Muscle layer of duodenum (tissue), 2 donors: ENCODE results near the gene ADGRA1.

ENCODE experiments used
- H3K27ac ChIP-seq: one replicate; pipeline ENCODE4 v1.7.0; 2013; ENCODE audit warnings: mild to moderate bottlenecking, low read length
- H3K27me3 ChIP-seq: one replicate; pipeline ENCODE4 v1.7.0; 2013; ENCODE audit warnings: low read depth, mild to moderate bottlenecking, control low read depth, low read length
- H3K36me3 ChIP-seq, 2 donors: one replicate each; pipeline ENCODE4 v1.7.0; 2013; ENCODE audit warnings: low read length in 2 of 2, control low read depth in 1 of 2, mild to moderate bottlenecking in 1 of 2; ENCODE audit not compliant: insufficient read depth in 2 of 2, control insufficient read depth in 1 of 2
- H3K4me1 ChIP-seq, 2 donors: one replicate each; pipeline ENCODE4 v1.7.0; 2013; ENCODE audit warnings: low read length in 2 of 2, mild to moderate bottlenecking in 2 of 2, control low read depth in 1 of 2, moderate library complexity in 1 of 2; ENCODE audit not compliant: insufficient read depth in 2 of 2, control insufficient read depth in 1 of 2
- H3K4me3 ChIP-seq, 2 donors: one replicate each; pipeline ENCODE4 v1.7.0; 2013; ENCODE audit warnings: low read length in 2 of 2, low read depth in 1 of 2, mild to moderate bottlenecking in 1 of 2
- H3K9me3 ChIP-seq, 2 donors: one replicate each; pipeline ENCODE4 v1.7.0; 2013; ENCODE audit warnings: low read length in 2 of 2, control low read depth in 1 of 2, mild to moderate bottlenecking in 1 of 2; ENCODE audit not compliant: control insufficient read depth in 1 of 2
- donor health status: healthy.

The ADGRA1 gene

GRCh38 chr10:133080683-133081040 is 7.1 kb upstream of the ADGRA1 start:
- no peaks in the 10 kb centered on the region for H3K27me3 ChIP-seq

GRCh38 chr10:133081636-133082035 is 6.1 kb upstream of the ADGRA1 start:
- H3K36me3 ChIP-seq: no peaks in the 10 kb centered on the region
- no peak overlapping the region for H3K27ac ChIP-seq
- peaks cover under 1% of the 10 kb centered on the region for H3K27me3 ChIP-seq

More at GRCh38 chr10:133080683-133081040, 7.1 kb upstream of the ADGRA1 start:
- H3K4me1 ChIP-seq: no peaks in the 10 kb centered on the region
- no peak overlapping the region for H3K4me3 ChIP-seq
- no peaks in the 10 kb centered on the region for H3K36me3 ChIP-seq
- H3K27ac ChIP-seq: no peak overlapping the region
- H3K9me3 ChIP-seq: no peaks in the 10 kb centered on the region

GRCh38 chr10:133082685-133083421 is 4.9 kb upstream of the ADGRA1 start:
- Histone ChIP-seq H3K36me3 (no peaks in the 10 kb centered on the region), H3K4me1 (peaks cover 0 to 6% of the 10 kb centered on the region in 2 donors), H3K9me3 (no peaks in the 10 kb centered on the region), H3K27me3 (peaks cover 8% of the 10 kb centered on the region), H3K27ac (no peak overlapping the region), H3K4me3 (no peak overlapping the region)

More at GRCh38 chr10:133081636-133082035, 6.1 kb upstream of the ADGRA1 start:
- Histone ChIP-seq H3K4me1 (no peaks in the 10 kb centered on the region), H3K9me3 (no peaks in the 10 kb centered on the region), H3K4me3 (no peak overlapping the region)

GRCh38 chr10:133083422-133084100 is 4.2 kb upstream of the ADGRA1 start:
- no peak overlapping the region for H3K27ac ChIP-seq
- peaks cover 8% of the 10 kb centered on the region for H3K27me3 ChIP-seq
- no peaks in the 10 kb centered on the region for H3K9me3 ChIP-seq
- no peaks in the 10 kb centered on the region for H3K36me3 ChIP-seq
- H3K4me1 ChIP-seq: peaks cover 0 to 14% of the 10 kb centered on the region in 2 donors
- H3K4me3 ChIP-seq: no peak overlapping the region

- peaks cover 8% of the 10 kb centered on the region for H3K27me3 ChIP-seq
- H3K4me1 ChIP-seq: peaks cover 0 to 15% of the 10 kb centered on the region in 2 donors
- no peak overlapping the region for H3K4me3 ChIP-seq
- H3K36me3 ChIP-seq: no peaks in the 10 kb centered on the region
- H3K27ac ChIP-seq: no peak overlapping the region
- H3K9me3 ChIP-seq: no peaks in the 10 kb centered on the region
Measured at GRCh38 chr10:133084491-133084890, 3.2 kb upstream of the ADGRA1 start.

- H3K4me1 ChIP-seq: peaks cover 0 to 15% of the 10 kb centered on the region in 2 donors
- H3K27ac ChIP-seq: no peak overlapping the region
Measured at GRCh38 chr10:133085251-133086125, 2.2 kb upstream of the ADGRA1 start.

GRCh38 chr10:133086247-133086646 is 1.5 kb upstream of the ADGRA1 start:
- peaks cover 0 to 15% of the 10 kb centered on the region in 2 donors for H3K4me1 ChIP-seq
- H3K27ac ChIP-seq: no peak overlapping the region
- H3K9me3 ChIP-seq: no peaks in the 10 kb centered on the region
- H3K4me3 ChIP-seq: no peak overlapping the region
- H3K36me3 ChIP-seq: no peaks in the 10 kb centered on the region
- peaks cover 8% of the 10 kb centered on the region for H3K27me3 ChIP-seq

More at GRCh38 chr10:133085251-133086125, 2.2 kb upstream of the ADGRA1 start:
- Histone ChIP-seq H3K27me3 (peaks cover 8% of the 10 kb centered on the region), H3K4me3 (no peak overlapping the region), H3K9me3 (no peaks in the 10 kb centered on the region), H3K36me3 (no peaks in the 10 kb centered on the region)

GRCh38 chr10:133087045-133087678 is 562 bp upstream of the ADGRA1 start:
- no peaks in the 10 kb centered on the region for H3K36me3 ChIP-seq
- peak overlapping the region in 1 of 2 donors; percentile 48 for H3K4me3 ChIP-seq
- no peak overlapping the region for H3K27ac ChIP-seq
- peaks cover 8% of the 10 kb centered on the region for H3K27me3 ChIP-seq
- peaks cover 0 to 15% of the 10 kb centered on the region in 2 donors for H3K4me1 ChIP-seq
- no peaks in the 10 kb centered on the region for H3K9me3 ChIP-seq

GRCh38 chr10:133088179-133088955 is 643 bp downstream of the ADGRA1 start:
- Histone ChIP-seq H3K9me3 (no peaks in the 10 kb centered on the region), H3K36me3 (no peaks in the 10 kb centered on the region), H3K4me3 (peak overlapping the region in 1 of 2 donors; percentile 48), H3K27ac (no peak overlapping the region), H3K27me3 (peaks cover 8% of the 10 kb centered on the region), H3K4me1 (peaks cover 0 to 15% of the 10 kb centered on the region in 2 donors)
